ENCODE data around the gene GIPC1. TPM values are rescaled to one million over a fixed set of nuclear protein-coding genes. Genes with fewer than 3 reads are reported as not detected.
"Not testable (repeated sequence)": the region's sequence is repeated elsewhere in the genome, so short reads cannot be mapped to it uniquely, and the experiment has no call there.

Gene GIPC1
- polyA plus RNA-seq, 2 of the 4 experiments (the other 2 are of a cell fraction): 52.9 to 86.4 TPM

DNA sequence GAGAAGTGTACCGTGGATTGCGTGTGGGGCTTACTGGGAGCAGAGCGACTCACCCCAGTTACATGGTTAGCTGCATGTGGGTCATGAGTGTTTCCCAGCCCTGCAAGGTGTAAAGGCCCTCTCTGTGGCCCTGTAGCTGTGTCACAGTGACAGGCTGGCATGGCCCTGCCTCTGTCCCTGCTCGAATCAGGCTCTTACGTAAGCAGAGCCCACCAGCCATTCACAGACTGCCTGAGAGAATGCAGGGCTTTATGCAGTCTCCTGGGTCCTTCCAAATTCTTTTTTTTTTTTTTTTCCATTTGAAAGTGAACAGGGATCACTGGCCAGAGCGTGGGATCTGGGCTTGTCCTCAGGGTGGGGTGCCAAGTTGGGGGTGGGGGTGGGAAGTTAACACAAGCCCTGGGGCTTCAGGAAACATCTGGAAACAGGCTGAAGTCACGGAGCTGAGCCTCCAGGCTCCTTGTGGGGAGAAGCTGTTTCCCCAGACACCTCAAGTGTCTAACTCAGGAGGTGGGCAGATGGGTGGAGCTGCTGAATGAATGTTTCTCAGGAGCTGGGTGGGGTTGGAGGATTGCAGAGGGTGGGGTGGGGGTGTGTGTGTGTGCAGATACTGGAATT, 46.9 kb upstream of the GIPC1 start:
- no peaks in the 10 kb centered on the region; the same call in 2 of the 3 replicates for H3K4me1 ChIP-seq
- no peak overlapping the region for H3K4me2 ChIP-seq
- POLR2A ChIA-PET: interaction anchor here (0.5 kb wide), 1 partner anchor 66 kb away, joined by 3 read pairs; no protein-coding TSS in a partner anchor
- no peak overlapping the region for H3K4me3 ChIP-seq
- no peak for ATAC-seq
- no peak for FAIRE-seq
- no peaks in the 10 kb centered on the region for H3K9me3 ChIP-seq
- TF ChIP-seq, protein P1, sequence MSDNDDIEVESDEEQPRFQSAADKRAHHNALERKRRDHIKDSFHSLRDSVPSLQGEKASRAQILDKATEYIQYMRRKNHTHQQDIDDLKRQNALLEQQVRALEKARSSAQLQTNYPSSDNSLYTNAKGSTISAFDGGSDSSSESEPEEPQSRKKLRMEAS (IDR thresholded peaks at IDR 0.05): no peak
- TF ChIP-seq HEYL (CRISPR knock-in tag; IDR thresholded peaks at IDR 0.05): no peak
- no peak for TF ChIP-seq MAZ (IDR thresholded peaks at IDR 0.05; ENCODE audit: borderline replicate concordance, low read depth, low read length)
- TF ChIP-seq RFX5 (IDR thresholded peaks at IDR 0.05): no peak
- no peak for TF ChIP-seq CHD4 (IDR thresholded peaks at IDR 0.05; ENCODE audit: borderline replicate concordance)
- no peak for TF ChIP-seq ATOH8 (CRISPR knock-in tag; IDR thresholded peaks at IDR 0.05; ENCODE audit: low read depth)
- TF ChIP-seq POLR2A (IDR thresholded peaks at IDR 0.05; ENCODE audit: low read length): no peak
- no peak for TF ChIP-seq RNF2 (IDR thresholded peaks at IDR 0.05; ENCODE audit: borderline replicate concordance, low read depth)
- no peak for TF ChIP-seq CBX2 (IDR thresholded peaks at IDR 0.05; ENCODE audit: borderline replicate concordance, low read depth)
- no peak for DNase-seq (ENCODE audit: low read depth in 1 of 2, low spot score in 1 of 2)
- WGBS (ENCODE audit: missing lambda C conversion rate): 87% methylated on average over 7 of the region's 7 CpGs
- H3K27ac ChIP-seq: no peak overlapping the region
- CTCF ChIA-PET: interaction anchor here (1.5 kb wide), 1 partner anchor 14 kb away, joined by 6 read pairs; no protein-coding TSS in a partner anchor

DNA sequence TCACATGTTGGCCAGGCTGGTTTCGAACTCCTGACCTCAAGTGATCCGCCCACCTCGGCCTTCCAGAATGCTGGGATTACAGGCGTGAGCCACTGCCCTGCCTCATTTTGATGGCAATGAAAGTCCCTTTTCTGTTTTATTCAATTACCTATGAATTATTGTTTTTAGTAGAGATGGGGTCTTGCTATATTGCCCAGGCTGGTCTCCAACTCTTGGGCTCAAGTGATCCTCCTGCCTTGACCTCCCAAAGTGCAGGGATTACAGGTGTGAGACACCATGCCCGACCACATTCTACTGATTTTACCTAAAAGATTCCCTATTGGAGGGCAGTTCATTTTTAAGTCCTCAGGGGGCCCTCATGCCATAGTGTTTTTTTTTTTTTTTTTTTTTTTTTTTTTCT, 46.1 kb upstream of the GIPC1 start:
- DNase-seq (ENCODE audit: low read depth in 1 of 2, low spot score in 1 of 2); H3K4me3 ChIP-seq; POLR2A ChIA-PET; ATAC-seq; FAIRE-seq; H3K9me3 ChIP-seq; H3K4me2 ChIP-seq; H3K27ac ChIP-seq; H3K4me1 ChIP-seq: not testable (repeated sequence)
- 91% methylated on average over 5 of the region's 5 CpGs for WGBS (ENCODE audit: missing lambda C conversion rate)
- CTCF ChIA-PET: interaction anchor here (1.5 kb wide), 1 partner anchor 15 kb away, joined by 6 read pairs; no protein-coding TSS in a partner anchor

- Histone ChIP-seq H3K4me3 (no peak overlapping the region), H3K27ac (no peak overlapping the region), H3K9me3 (no peaks in the 10 kb centered on the region), H3K4me1 (peaks cover 8% of the 10 kb centered on the region; the same call in 2 of the 3 replicates), H3K4me2 (no peak overlapping the region)
- no peak for FAIRE-seq
- ATAC-seq: no peak
- CTCF ChIA-PET: no interaction called here
- TF ChIP-seq JUNB (IDR thresholded peaks at IDR 0.05): no peak
- TF ChIP-seq NR3C1 (IDR thresholded peaks at IDR 0.05): no peak
- TF ChIP-seq ZNF302 (CRISPR knock-in tag; IDR thresholded peaks at IDR 0.05): no peak
- TF ChIP-seq ZFP36 (IDR thresholded peaks at IDR 0.05; ENCODE audit: borderline replicate concordance, partially characterized antibody): no peak
- TF ChIP-seq HDAC2 (IDR thresholded peaks at IDR 0.05): no peak
- TF ChIP-seq CEBPB (IDR thresholded peaks at IDR 0.05): no peak
- no peak for TF ChIP-seq HOXB13 (CRISPR knock-in tag; IDR thresholded peaks at IDR 0.05; ENCODE audit: low read depth)
- no peak for TF ChIP-seq TFCP2L1 (CRISPR knock-in tag; IDR thresholded peaks at IDR 0.05)
- no peak for TF ChIP-seq RCOR1 (IDR thresholded peaks at IDR 0.05; ENCODE audit: low read depth, low read length)
- no peak for TF ChIP-seq JUN (IDR thresholded peaks at IDR 0.05)
- no peak for TF ChIP-seq RFX5 (IDR thresholded peaks at IDR 0.05)
- TF ChIP-seq RNF2 (IDR thresholded peaks at IDR 0.05; ENCODE audit: borderline replicate concordance, low read depth): no peak
- TF ChIP-seq FOXS1 (CRISPR knock-in tag; IDR thresholded peaks at IDR 0.05): no peak
- no peak for TF ChIP-seq FOSB (CRISPR knock-in tag; IDR thresholded peaks at IDR 0.05)
- no peak for TF ChIP-seq POLR2AphosphoS2 (conservative IDR thresholded peaks at IDR 0.05; ENCODE audit: low read length)
- TF ChIP-seq CBX2 (IDR thresholded peaks at IDR 0.05; ENCODE audit: borderline replicate concordance, low read depth): no peak
- TF ChIP-seq MYC (IDR thresholded peaks at IDR 0.05; ENCODE audit: borderline replicate concordance, low read length): no peak
- TF ChIP-seq CHD4 (IDR thresholded peaks at IDR 0.05; ENCODE audit: borderline replicate concordance): no peak
- TF ChIP-seq TP53 (CRISPR knock-in tag; IDR thresholded peaks at IDR 0.05): no peak
- POLR2A ChIA-PET: no interaction called here
- WGBS (ENCODE audit: missing lambda C conversion rate): 92% methylated on average over 19 of the region's 19 CpGs
- no peak for DNase-seq (ENCODE audit: low read depth in 1 of 2, low spot score in 1 of 2)
Measured at GRCh38 chr19:14540741-14541525, 45.0 kb upstream of the GIPC1 start.

All from A549 (cell line).